GM13976 (cell line): Measurements from ENCODE around the gene NUDT21.
"Not testable (repeated sequence)": the region's sequence is repeated elsewhere in the genome, so short reads cannot be mapped to it uniquely, and the experiment has no call there.

Experiments used
- DNase-seq: peaks from one replicate; pipeline ENCODE4 v3.0.0; 2012; ENCODE audit warnings: low spot score
- CTCF ChIP-seq: IDR thresholded peaks from 2 replicates; pipeline ENCODE4 v1.5.1; 2012; ENCODE audit warnings: borderline replicate concordance, mild to moderate bottlenecking; ENCODE audit not compliant: insufficient read depth; ENCODE audit errors: extremely low read depth, missing control alignments, control extremely low read depth
- in situ Hi-C: fragments of 300-500 bp; cut with MboI; formaldehyde crosslinking; loops from one replicate; pipeline ENCODE4 v1.12.0; 2022; ENCODE audit warnings: low sequenced_read_pairs, mixed read lengths, inconsistent platforms; ENCODE audit not compliant: unreplicated experiment

The NUDT21 gene

GRCh38 chr16:56384074-56384721 lies 66.9 kb downstream of the NUDT21 start:
- TF ChIP-seq CTCF: no peak
- DNase-seq: no peak
- in situ Hi-C loops: no loop called here

- TF ChIP-seq CTCF: no peak
- in situ Hi-C loops: no loop called here
- no peak for DNase-seq
Measured at GRCh38 chr16:56382901-56383355, 68.2 kb downstream of the NUDT21 start.

GRCh38 chr16:56382459-56382858 lies 68.7 kb downstream of the NUDT21 start:
- in situ Hi-C loops: no loop called here
- no peak for DNase-seq
- no peak for TF ChIP-seq CTCF

GRCh38 chr16:56380778-56381485 lies 70.2 kb downstream of the NUDT21 start:
- in situ Hi-C loops, DNase-seq: not testable (repeated sequence)
